OCI-LY1 (cell line): ENCODE results near the gene QRFP.

Experiments
- EZH2 ChIP-seq: fragments of 200-600 bp; sonication (generic), shearing (Covaris generic); IDR thresholded peaks from 2 replicates; pipeline ENCODE4 v1.8.0; 2017; ENCODE audit warnings: borderline replicate concordance, mixed run types, mild to moderate bottlenecking, antibody characterized with exemption, low read length, moderate library complexity, mixed read lengths
- TF ChIP-seq, protein P1 (sequence below): fragments of 200-600 bp; sonication (generic), shearing (Covaris generic); IDR thresholded peaks from 2 replicates; pipeline ENCODE4 v1.5.1; 2017; ENCODE audit warnings: mild to moderate bottlenecking, antibody characterized with exemption, low read length, moderate library complexity, mixed read lengths

DNA sequence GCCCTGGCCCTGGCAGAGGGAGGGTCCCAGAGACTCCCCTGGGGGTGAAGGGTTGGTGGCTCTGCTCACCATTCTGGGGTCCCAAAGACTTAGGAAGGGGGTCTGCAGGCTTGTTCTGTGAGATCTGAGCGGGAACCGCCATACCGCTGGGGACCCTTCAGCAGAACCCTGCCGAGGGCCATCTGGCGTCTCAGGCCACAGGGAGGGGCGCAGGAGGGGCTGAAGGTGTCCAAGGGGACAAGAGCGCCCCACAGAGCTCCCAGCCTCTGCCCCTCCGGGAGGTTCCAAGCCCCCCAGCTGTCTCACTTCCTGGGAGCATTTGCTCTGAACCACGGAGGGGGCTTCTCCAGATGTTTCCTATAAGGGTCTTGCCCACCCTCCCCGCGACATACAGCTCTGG, 37.6 kb upstream of the QRFP start:
- TF ChIP-seq EZH2, result no peak
- TF ChIP-seq, protein P1, sequence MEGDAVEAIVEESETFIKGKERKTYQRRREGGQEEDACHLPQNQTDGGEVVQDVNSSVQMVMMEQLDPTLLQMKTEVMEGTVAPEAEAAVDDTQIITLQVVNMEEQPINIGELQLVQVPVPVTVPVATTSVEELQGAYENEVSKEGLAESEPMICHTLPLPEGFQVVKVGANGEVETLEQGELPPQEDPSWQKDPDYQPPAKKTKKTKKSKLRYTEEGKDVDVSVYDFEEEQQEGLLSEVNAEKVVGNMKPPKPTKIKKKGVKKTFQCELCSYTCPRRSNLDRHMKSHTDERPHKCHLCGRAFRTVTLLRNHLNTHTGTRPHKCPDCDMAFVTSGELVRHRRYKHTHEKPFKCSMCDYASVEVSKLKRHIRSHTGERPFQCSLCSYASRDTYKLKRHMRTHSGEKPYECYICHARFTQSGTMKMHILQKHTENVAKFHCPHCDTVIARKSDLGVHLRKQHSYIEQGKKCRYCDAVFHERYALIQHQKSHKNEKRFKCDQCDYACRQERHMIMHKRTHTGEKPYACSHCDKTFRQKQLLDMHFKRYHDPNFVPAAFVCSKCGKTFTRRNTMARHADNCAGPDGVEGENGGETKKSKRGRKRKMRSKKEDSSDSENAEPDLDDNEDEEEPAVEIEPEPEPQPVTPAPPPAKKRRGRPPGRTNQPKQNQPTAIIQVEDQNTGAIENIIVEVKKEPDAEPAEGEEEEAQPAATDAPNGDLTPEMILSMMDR, result no peak
